RWPE2 (cell line): ENCODE data around the gene EEF1E1.

ENCODE experiments used
- ATAC-seq: fragments of 200-7000 bp; cut with Tn5 transposase; 3 replicates; pipeline ENCODE4 v1.9.1; 2021; ENCODE audit warnings: low read depth
- DNase-seq: peaks from one replicate; pipeline ENCODE4 v3.0.0-alpha.2; 2020; ENCODE audit warnings: low spot score
- H3K27ac ChIP-seq: fragments of 450-650 bp; 2 replicates; pipeline ENCODE4 v1.5.1; 2017; ENCODE audit warnings: mild to moderate bottlenecking; ENCODE audit not compliant: poor library complexity, severe bottlenecking
- H3K27me3 ChIP-seq: fragments of 250-450 bp; sonication (Bioruptor Pico); 2 replicates; pipeline ENCODE4 v1.5.1; 2021; ENCODE audit warnings: mild to moderate bottlenecking, moderate library complexity; ENCODE audit not compliant: insufficient read depth, poor library complexity, severe bottlenecking
- H3K36me3 ChIP-seq: fragments of 250-450 bp; sonication (Bioruptor Pico); 2 replicates; pipeline ENCODE4 v1.5.1; 2020; ENCODE audit warnings: low read depth, mild to moderate bottlenecking, moderate library complexity
- H3K4me1 ChIP-seq: fragments of 250-450 bp; sonication (Bioruptor Pico); 2 replicates; pipeline ENCODE4 v1.5.1; 2021; ENCODE audit warnings: mild to moderate bottlenecking, moderate library complexity; ENCODE audit not compliant: insufficient read depth, poor library complexity, severe bottlenecking
- H3K4me3 ChIP-seq: fragments of 250-450 bp; sonication (Bioruptor Pico); 2 replicates; pipeline ENCODE4 v1.5.1; 2021; ENCODE audit warnings: mild to moderate bottlenecking, moderate library complexity; ENCODE audit not compliant: severe bottlenecking
- H3K9me3 ChIP-seq: fragments of 250-450 bp; sonication (Bioruptor Pico); 2 replicates; pipeline ENCODE4 v1.5.1; 2021; ENCODE audit warnings: mild to moderate bottlenecking, moderate library complexity; ENCODE audit not compliant: severe bottlenecking
- TF ChIP-seq, protein P1 (sequence below): fragments of 450-650 bp; IDR thresholded peaks from one replicate; pipeline ENCODE4 v1.5.1; 2017; ENCODE audit warnings: mild to moderate bottlenecking, moderate library complexity; ENCODE audit not compliant: poor library complexity, severe bottlenecking

EEF1E1 gene

DNA sequence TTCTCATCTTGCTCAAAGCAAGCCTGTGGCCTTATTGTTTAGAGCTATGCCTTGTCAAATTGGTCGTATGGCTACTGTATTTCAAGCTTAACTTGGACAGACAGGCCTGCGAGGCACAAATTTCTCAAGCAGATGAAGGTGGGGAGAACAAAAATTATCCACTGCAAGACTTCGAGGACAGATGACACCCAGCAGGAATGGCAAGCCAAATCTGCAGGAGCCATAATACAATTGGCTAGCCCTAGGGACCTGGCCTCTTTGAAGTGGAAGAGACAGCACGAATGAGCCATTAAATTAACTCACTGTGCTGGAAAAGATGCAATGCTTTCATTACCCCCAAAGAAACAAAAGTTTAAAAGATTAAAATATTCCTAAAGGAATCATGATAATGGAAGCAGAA, 33.2 kb downstream of the EEF1E1 start:
- ATAC-seq (no peak), DNase-seq (no peak)

DNA sequence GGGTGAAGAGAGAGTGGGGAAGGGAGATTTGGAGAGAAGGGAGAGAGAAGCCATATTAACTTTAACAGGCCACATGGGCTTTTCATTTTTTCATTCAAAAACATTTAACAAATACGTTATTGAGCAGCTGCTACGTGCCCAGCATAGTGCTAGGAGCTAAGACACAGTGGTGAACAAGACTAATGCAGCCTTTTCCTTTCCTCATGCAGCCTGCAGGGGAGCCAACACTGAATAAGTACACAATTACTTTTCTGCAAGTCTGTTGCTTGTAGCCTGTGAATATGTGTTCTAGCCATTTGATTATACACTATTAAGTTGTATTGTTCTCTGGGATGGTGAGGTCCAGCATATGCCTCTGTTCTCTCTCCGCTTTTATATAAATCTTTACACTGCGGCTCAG, 36.2 kb downstream of the EEF1E1 start:
- TF ChIP-seq, protein P1, sequence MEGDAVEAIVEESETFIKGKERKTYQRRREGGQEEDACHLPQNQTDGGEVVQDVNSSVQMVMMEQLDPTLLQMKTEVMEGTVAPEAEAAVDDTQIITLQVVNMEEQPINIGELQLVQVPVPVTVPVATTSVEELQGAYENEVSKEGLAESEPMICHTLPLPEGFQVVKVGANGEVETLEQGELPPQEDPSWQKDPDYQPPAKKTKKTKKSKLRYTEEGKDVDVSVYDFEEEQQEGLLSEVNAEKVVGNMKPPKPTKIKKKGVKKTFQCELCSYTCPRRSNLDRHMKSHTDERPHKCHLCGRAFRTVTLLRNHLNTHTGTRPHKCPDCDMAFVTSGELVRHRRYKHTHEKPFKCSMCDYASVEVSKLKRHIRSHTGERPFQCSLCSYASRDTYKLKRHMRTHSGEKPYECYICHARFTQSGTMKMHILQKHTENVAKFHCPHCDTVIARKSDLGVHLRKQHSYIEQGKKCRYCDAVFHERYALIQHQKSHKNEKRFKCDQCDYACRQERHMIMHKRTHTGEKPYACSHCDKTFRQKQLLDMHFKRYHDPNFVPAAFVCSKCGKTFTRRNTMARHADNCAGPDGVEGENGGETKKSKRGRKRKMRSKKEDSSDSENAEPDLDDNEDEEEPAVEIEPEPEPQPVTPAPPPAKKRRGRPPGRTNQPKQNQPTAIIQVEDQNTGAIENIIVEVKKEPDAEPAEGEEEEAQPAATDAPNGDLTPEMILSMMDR = no peak
- peaks cover 14% of the 10 kb centered on the region for H3K36me3 ChIP-seq
- peaks cover 8% of the 10 kb centered on the region for H3K4me1 ChIP-seq
- no peaks in the 10 kb centered on the region for H3K9me3 ChIP-seq
- no peak overlapping the region for H3K4me3 ChIP-seq
- no peak overlapping the region for H3K27ac ChIP-seq
- no peak for DNase-seq
- no peak for ATAC-seq
- no peaks in the 10 kb centered on the region for H3K27me3 ChIP-seq

More for the DNA sequence above, 33.2 kb downstream of the EEF1E1 start:
- TF ChIP-seq, protein P1 = no peak
- Histone ChIP-seq H3K27me3 (no peaks in the 10 kb centered on the region), H3K9me3 (no peaks in the 10 kb centered on the region), H3K36me3 (no peaks in the 10 kb centered on the region), H3K4me3 (no peak overlapping the region), H3K27ac (no peak overlapping the region), H3K4me1 (peaks cover 4% of the 10 kb centered on the region)

DNA sequence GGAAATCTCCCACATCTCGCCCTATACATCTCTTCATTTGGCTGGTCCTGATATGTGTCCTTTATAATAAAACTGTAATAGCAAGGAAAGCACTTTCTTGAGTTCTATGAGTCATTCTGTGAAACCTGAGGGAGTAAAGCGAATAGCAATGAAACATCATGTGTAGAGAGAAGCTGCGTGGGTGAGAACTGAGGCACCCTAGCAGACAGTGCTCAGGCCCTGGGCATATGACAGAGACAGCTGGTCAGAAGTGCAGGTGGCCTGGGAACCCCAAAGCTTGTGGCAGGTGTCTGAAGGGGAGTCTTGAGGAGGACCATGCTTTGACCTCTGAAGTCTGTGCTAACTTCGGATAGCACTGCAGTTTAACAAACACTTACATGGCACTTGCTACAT, 36.8 kb downstream of the EEF1E1 start:
- H3K27ac ChIP-seq = no peak overlapping the region

DNA sequence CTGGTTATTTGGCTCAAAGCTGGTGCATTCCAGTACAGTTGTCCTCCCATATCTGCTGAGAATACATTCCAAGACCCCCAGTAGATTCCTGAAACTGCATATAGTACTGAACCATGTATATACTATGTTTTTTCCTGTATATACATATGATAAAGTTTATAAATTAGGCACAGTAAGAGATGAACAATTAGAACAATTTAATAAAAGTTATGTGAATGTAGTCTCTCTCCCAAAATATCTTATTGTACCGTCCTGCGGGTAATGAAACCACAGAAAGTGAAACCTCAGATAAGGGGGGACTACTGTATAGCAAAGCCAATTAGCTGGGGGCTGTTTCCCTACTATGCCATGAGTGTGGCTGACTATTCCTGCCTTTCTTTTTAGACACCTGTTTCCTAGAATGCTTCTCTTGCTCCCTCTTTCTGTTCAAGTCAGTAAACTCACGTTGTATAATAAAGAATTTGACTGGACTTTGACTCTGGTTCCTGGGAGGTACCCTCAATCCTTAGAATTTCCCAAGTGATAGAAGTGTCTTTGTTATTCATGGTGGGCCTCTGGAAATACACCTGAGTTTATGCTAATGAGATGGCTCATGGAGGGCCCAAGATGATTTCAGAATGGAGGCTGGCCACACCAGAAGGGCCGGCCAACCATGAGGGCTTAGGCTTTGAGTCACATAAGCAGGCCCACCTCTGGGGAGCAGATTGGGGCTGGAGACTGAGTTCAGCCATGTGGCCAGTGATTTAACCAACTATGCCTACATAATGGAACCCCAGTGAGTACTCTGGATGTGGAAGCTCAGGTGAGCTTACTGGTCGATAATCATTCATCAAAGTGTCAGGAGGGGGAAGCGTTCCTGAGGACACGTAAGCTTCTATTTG, 37.5 kb downstream of the EEF1E1 start:
- TF ChIP-seq, protein P1 = no peak
- peak overlapping the region; percentile 74 for H3K4me3 ChIP-seq
- H3K27ac ChIP-seq = peak overlapping the region; percentile 49
- no peak for DNase-seq
- peaks cover 8% of the 10 kb centered on the region for H3K4me1 ChIP-seq
- peaks cover 20% of the 10 kb centered on the region for H3K36me3 ChIP-seq
- H3K9me3 ChIP-seq = no peaks in the 10 kb centered on the region
- no peaks in the 10 kb centered on the region for H3K27me3 ChIP-seq
- ATAC-seq = no peak

More for the DNA sequence above, 36.8 kb downstream of the EEF1E1 start:
- Histone ChIP-seq H3K36me3 (peaks cover 17% of the 10 kb centered on the region), H3K27me3 (no peaks in the 10 kb centered on the region), H3K4me1 (peaks cover 8% of the 10 kb centered on the region), H3K4me3 (no peak overlapping the region), H3K9me3 (no peaks in the 10 kb centered on the region)
- ATAC-seq = no peak
- no peak for DNase-seq
- TF ChIP-seq, protein P1 = no peak
